HepG2 (cell line): ENCODE measurements around the gene SEMA4B. TPM values are rescaled to one million over a fixed set of nuclear protein-coding genes. Genes with fewer than 3 reads are reported as not detected.

Experiments used
- ATAC-seq: fragments of 200-7000 bp; cut with Tn5 transposase; 3 replicates; pipeline ENCODE4 v1.9.1; 2020; ENCODE audit warnings: mild to moderate bottlenecking, moderate library complexity
- BruUV-seq: library from RNA; stranded (reverse); fragments of 400-500 nt; replicated peaks from 2 replicates; lab custom pipeline; 2021; lab: Mats Ljungman, UMichigan
- CTCF ChIA-PET: fragments of 300-600 bp; formaldehyde crosslinking; extraction: SDS; loops from one replicate; lab custom pipeline; 2021; ENCODE audit warnings: low total read pairs, inconsistent platforms, low intra/inter-chr PET ratio; lab: Yijun Ruan, JAX
- POLR2A ChIA-PET: fragments of 350-600 bp; sonication (Branson Sonifier 250); formaldehyde crosslinking; loops from one replicate; lab custom pipeline; 2020; ENCODE audit warnings: antibody characterized with exemption, inconsistent platforms; lab: Yijun Ruan, JAX
- DNase-seq: peaks from one replicate; pipeline ENCODE4 v3.0.0-alpha.2; 2015; ENCODE audit warnings: low spot score
- FAIRE-seq: peaks from 3 replicates; lab custom pipeline; 2011; peaks lifted over from hg19 to GRCh38; lab: Jason Lieb, UNC
- H2AFZ ChIP-seq: one replicate; pipeline ENCODE4 v1.6.1; 2011; ENCODE audit warnings: low read length, inconsistent platforms
- H3K27ac ChIP-seq: fragments of 300-600 bp; 3 replicates; pipeline ENCODE4 v1.8.0; 2011; ENCODE audit warnings: mixed run types, mild to moderate bottlenecking, mixed read lengths, low read length, inconsistent platforms; ENCODE audit not compliant: insufficient read depth; ENCODE audit errors: extremely low read length
- H3K27me3 ChIP-seq, 2 experiments: fragments of 200-600 bp in 1 of 2; 2 replicates in 1 of 2; 3 replicates in 1 of 2; pipeline versions ENCODE4 v1.6.0 to v1.8.0; 2011; ENCODE audit warnings: low read length in 2 of 2, mild to moderate bottlenecking in 2 of 2, moderate library complexity in 2 of 2, inconsistent platforms in 1 of 2; ENCODE audit not compliant: insufficient read depth in 2 of 2, control insufficient read depth in 1 of 2
- H3K36me3 ChIP-seq, 2 experiments: fragments of 200-600 bp in 1 of 2; replicated peaks in 1 of 2; 2 replicates in 1 of 2; 3 replicates in 1 of 2; pipeline versions ENCODE4 v1.5.1 to v1.8.0; 2011; ENCODE audit warnings: low read length in 2 of 2, inconsistent platforms in 1 of 2; ENCODE audit not compliant: insufficient read depth in 2 of 2, control insufficient read depth in 1 of 2
- H3K4me1 ChIP-seq: 2 replicates; pipeline ENCODE4 v1.5.1; 2012; ENCODE audit warnings: low read length, inconsistent platforms; ENCODE audit not compliant: insufficient read depth
- H3K4me2 ChIP-seq: 2 replicates; pipeline ENCODE4 v1.6.0; 2011; ENCODE audit warnings: low read depth, low read length, inconsistent platforms
- H3K4me3 ChIP-seq, 3 experiments: fragments of 200-600 bp in 1 of 3; sonication (generic), shearing (Covaris generic) in 1 of 3; replicated peaks in 1 of 3; 2 replicates each; pipeline ENCODE4 v1.5.1; 2011 to 2016; ENCODE audit warnings: low read length in 3 of 3, inconsistent platforms in 2 of 3, low read depth in 2 of 3, mild to moderate bottlenecking in 2 of 3, control low read depth in 1 of 3, mixed read lengths in 1 of 3; ENCODE audit not compliant: insufficient read depth in 1 of 3
- H3K79me2 ChIP-seq: one replicate; pipeline ENCODE4 v1.6.1; 2011; ENCODE audit warnings: low read length, inconsistent platforms; ENCODE audit not compliant: insufficient read depth
- H3K9ac ChIP-seq: 2 replicates; pipeline ENCODE4 v1.6.0; 2011; ENCODE audit warnings: mild to moderate bottlenecking, low read depth, low read length, inconsistent platforms; ENCODE audit not compliant: insufficient read depth
- H3K9me3 ChIP-seq: 2 replicates; pipeline ENCODE4 v1.5.1; 2012; ENCODE audit warnings: mild to moderate bottlenecking, low read length
- H4K20me1 ChIP-seq: 2 replicates; pipeline ENCODE4 v1.6.0; 2011; ENCODE audit warnings: inconsistent platforms, mild to moderate bottlenecking, low read length, moderate library complexity; ENCODE audit not compliant: insufficient read depth
- GPN1 ChIP-seq: sonication (generic); formaldehyde crosslinking; IDR thresholded peaks from 2 replicates; pipeline ENCODE4 v1.5.1; 2020; ENCODE audit warnings: missing genetic modification reagents, borderline replicate concordance
- MXI1 ChIP-seq: IDR thresholded peaks from 3 replicates; pipeline ENCODE4 v1.6.1; 2012; ENCODE audit warnings: low read depth, low read length, inconsistent platforms, borderline replicate concordance
- ZIK1 ChIP-seq: sonication (generic); formaldehyde crosslinking; IDR thresholded peaks from 2 replicates; pipeline ENCODE4 v1.5.0; 2020; ENCODE audit warnings: mild to moderate bottlenecking, low read depth, missing genetic modification reagents, borderline replicate concordance
- WGBS: methylation state at CpG from one replicate; pipeline ENCODE4 v1.1.6; 2017; ENCODE audit warnings: low lambda C conversion rate; 5-methylcytosine and 5-hydroxymethylcytosine counted together
- in situ Hi-C: cut with HindIII; loops from 2 replicates; pipeline ENCODE4 v1.10.0; 2017; ENCODE audit warnings: low pct_unique_long_range_greater_than_20kb; ENCODE audit not compliant: extremely low pct_ligation_motif_present
- intact Hi-C: fragments of 100-400 bp; cut with micrococcal nuclease; formaldehyde crosslinking; loops from one replicate; pipeline ENCODE4 v1.10.0; 2022; ENCODE audit not compliant: unreplicated experiment
- polyA plus RNA-seq, 8 experiments: library from polyadenylated mRNA; depleted of rRNA in 3 of 8; stranded (reverse) in 7 of 8; unstranded in 1 of 8; fragments of >200 nt; fragmentation: Illumina TruSeq in 4 of 8; extraction: Trizol in 4 of 8; gene quantifications; 2 replicates each; pipeline versions ENCODE4 v1.2.1 to v1.2.3, GENCODE V29; 2011 to 2016; ENCODE audit warnings: low read depth in 4 of 8, missing spikeins in 1 of 8, mixed read lengths in 1 of 8; ENCODE audit not compliant: insufficient read depth in 1 of 8
- total RNA-seq, 5 experiments: library from RNA; depleted of rRNA; stranded (reverse); fragments of >200 nt; fragmentation: Illumina TruSeq; extraction: Trizol; gene quantifications; 2 replicates each; pipeline ENCODE4 v1.2.3, GENCODE V29; 2016; ENCODE audit warnings: low read depth in 1 of 5

SEMA4B gene
- total and polyA plus RNA-seq, 2 of the 13 experiments (the other 11 are each of a cell fraction or from before 2014, with no cell fraction given) = 2.1 to 17.0 TPM

- Histone ChIP-seq H2AFZ (no peak overlapping the region), H3K27me3 (no peaks in the 10 kb centered on the region; a peak in 1 of 5 replicates), H4K20me1 (no peaks in the 10 kb centered on the region), H3K36me3 (peaks cover 0 to 12% of the 10 kb centered on the region in 2 experiments; a peak in 2 of 5 replicates), H3K79me2 (no peaks in the 10 kb centered on the region), H3K4me2 (no peak overlapping the region), H3K27ac (no peak overlapping the region), H3K4me1 (peaks cover 21% of the 10 kb centered on the region), H3K9ac (no peak overlapping the region), H3K4me3 (no peak overlapping the region), H3K9me3 (no peaks in the 10 kb centered on the region)
- intact Hi-C loops (no loop called here), in situ Hi-C loops (no loop called here)
- TF ChIP-seq GPN1 (CRISPR knock-in tag) (no peak), ZIK1 (no peak)
- no peak for FAIRE-seq
- CTCF ChIA-PET = no interaction called here
- WGBS = 90% methylated on average over 3 of the region's 3 CpGs
- no peak for DNase-seq
- no peak for ATAC-seq
- no TSS peak for BruUV-seq
- POLR2A ChIA-PET = interaction anchor here (3.3 kb wide), 1 partner anchor 9 kb away, joined by 12 read pairs; the partner anchor contains the start of gene TTLL13
Measured at GRCh38 chr15:90239371-90239770, 38.2 kb downstream of the SEMA4B start.

GRCh38 chr15:90240856-90241255 lies 39.7 kb downstream of the SEMA4B start:
- H3K27ac ChIP-seq = no peak overlapping the region
- H3K36me3 ChIP-seq = peaks cover 0 to 12% of the 10 kb centered on the region in 2 experiments; a peak in 2 of 5 replicates
- no peaks in the 10 kb centered on the region for H3K27me3 ChIP-seq
- peaks cover 16% of the 10 kb centered on the region for H3K4me1 ChIP-seq
- no peak overlapping the region for H3K4me3 ChIP-seq
- no peak overlapping the region for H3K4me2 ChIP-seq
- CTCF ChIA-PET = no interaction called here
- no peak for DNase-seq
- no peaks in the 10 kb centered on the region for H3K79me2 ChIP-seq
- no peak for ATAC-seq
- POLR2A ChIA-PET = interaction anchor here (1.5 kb wide), 1 partner anchor 12 kb away, joined by 3 read pairs; no protein-coding TSS in a partner anchor
- no peaks in the 10 kb centered on the region for H4K20me1 ChIP-seq
- BruUV-seq = no TSS peak
- in situ Hi-C loops = no loop called here
- no peak overlapping the region for H3K9ac ChIP-seq
- no peak for TF ChIP-seq MXI1
- 95% methylated on average over 3 of the region's 8 CpGs for WGBS
- FAIRE-seq = no peak
- no peak overlapping the region for H2AFZ ChIP-seq
- intact Hi-C loops = no loop called here
- H3K9me3 ChIP-seq = no peaks in the 10 kb centered on the region
